ENCODE measurements around the gene PRCD. TPM values are rescaled to one million over a fixed set of nuclear protein-coding genes. Genes with fewer than 3 reads are reported as not detected.

PRCD gene
- total RNA-seq, 1 donor from 2014 or later: 1.9 TPM

- DNase-seq: no peak
These were observed 2.1 kb downstream of the PRCD start for GRCh38 chr17:76541739-76542454.

- DNase-seq: no peak
These were observed 2.7 kb downstream of the PRCD start for GRCh38 chr17:76542566-76542971.

DNA sequence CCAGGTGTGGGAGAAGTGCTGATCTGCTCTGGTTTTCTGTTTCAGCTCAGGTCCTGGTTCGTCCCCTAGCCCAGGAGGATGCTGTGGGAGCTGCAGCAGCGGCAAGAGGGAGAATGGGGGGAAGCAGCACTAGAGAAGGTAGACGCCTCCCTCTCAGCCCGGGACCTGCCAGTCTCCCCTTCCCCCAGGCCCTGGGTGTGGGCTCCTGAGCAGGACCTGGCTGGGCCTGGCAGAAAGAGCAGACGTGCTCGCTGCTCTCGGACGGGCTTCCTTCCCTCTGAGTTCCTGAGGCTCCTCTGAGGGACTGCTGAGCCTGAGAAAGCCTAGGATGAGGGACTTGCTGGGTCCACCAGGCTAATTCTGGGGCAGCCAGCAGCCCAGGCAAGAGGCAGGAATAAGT is 3.1 kb downstream of the PRCD start:
- no peak for DNase-seq

DNA sequence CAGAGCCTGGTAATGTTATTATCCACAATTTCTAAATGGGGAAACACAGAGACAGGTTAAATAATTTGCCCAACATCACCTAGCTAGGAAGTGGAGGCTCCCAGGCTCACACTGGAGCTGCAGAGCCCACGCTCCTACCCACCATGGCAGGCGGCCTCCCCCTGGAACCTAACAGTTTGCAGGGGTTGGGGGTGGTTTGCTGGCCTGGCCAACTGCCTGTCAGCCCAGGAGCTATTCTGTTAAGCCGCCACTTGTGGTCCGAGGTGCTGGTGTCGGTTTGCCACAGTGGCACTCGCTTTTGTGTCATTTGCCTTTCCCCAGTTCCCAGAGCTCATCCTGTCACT is 3.6 kb downstream of the PRCD start:
- DNase-seq: no peak

GRCh38 chr17:76543826-76544545 is 4.1 kb downstream of the PRCD start:
- peak; percentile 79 for DNase-seq

DNA sequence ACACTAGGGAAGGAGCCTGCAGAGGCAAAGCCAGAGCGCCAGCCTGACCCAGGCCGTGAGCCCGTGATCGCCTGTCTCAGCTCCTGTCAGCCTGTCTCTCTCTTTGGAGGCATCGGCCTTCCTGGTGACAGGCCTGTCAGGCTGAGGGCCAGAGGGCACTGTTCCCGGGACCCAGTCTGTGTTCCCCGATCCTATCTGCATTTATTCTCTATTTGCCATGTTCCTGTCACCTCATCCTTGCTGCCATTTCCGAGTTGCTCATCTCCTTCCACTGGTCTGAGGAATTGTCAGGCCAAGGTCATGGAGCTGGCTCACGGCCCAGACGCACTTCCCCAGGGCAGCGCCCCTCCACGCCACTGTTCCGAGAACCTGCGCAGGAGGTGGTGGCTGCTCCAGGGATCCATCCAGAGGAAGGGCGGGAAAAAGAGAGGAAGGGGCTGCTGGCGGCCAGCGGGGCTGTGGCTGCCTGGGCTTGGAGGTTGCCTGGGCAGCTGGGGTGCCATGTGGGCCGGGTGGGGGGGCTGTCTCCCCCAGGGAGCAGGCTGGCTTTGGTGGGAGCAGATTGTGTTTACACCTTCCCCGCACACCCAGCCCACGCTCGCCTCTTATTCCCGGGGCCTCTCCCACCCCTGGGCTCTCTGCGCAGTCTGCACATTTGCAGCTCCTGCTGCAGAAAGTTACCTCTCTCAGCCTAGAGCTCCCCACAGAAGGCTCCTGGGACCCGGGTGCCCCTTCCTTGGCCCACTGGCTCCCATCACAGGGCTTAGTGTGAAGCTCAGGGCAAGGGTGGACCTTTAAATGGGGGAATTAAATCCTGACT is 4.9 kb downstream of the PRCD start:
- DNase-seq: peak; percentile 53

DNA sequence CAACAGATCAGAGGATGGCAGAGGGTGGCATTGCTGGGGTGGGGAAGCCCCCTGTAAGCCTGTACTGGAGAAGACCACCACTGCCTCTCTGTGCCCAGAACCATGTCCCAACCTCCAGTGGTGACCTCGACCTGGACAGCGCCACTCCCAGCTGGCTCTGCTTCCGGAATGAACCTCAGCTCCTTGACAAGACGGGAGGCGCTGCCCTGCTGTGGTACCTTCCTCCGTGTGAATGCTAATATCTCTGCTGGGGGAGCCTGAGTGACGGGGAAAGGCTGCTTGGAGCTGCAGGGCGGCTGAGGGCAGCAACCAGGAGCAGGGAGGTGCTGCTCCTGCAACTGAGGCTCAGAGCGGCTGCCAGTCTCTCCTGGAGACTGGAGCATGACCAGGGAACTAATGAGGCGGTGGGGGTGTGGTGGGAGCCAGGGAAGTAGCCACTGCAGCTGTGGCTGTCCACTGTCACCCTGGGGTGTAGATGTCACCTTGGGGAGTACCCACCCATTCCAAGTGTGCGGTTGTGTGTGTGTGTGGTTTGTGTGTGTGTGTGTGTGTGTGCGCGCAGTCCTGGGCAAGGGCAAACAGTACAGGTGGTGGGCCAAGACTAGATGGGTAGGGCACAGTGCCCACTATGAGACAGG is 6.2 kb downstream of the PRCD start:
- DNase-seq: no peak

DNA sequence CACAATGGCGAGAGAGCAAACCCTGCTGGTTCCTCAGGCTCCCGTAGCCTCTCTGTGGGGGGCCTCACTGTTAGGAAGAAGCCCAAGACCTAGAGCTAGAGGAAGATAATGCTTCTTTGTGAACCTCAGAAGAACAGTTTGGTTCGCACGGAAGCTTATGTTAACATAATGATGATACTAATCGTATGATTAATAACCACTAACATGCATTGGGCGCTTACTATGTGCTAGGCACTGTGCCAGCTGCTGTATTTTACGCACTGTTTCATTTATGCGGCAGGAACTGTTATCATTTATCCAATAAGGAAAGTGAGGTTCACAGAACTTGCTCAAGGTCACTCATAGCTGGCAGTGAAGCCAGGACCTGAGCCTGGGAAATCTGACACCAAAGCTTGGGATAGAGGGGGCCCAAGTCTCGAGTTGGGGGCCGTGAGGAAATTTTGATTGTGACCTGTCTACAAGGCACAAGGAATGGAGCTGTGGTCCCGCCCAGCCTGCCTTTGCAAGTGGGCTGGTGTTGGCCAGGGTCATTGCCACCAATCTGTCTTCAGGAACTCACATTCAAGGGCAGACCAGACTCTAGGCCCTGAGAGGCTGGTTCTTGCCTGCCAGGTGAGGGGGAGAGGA is 6.8 kb downstream of the PRCD start:
- DNase-seq: no peak

DNA sequence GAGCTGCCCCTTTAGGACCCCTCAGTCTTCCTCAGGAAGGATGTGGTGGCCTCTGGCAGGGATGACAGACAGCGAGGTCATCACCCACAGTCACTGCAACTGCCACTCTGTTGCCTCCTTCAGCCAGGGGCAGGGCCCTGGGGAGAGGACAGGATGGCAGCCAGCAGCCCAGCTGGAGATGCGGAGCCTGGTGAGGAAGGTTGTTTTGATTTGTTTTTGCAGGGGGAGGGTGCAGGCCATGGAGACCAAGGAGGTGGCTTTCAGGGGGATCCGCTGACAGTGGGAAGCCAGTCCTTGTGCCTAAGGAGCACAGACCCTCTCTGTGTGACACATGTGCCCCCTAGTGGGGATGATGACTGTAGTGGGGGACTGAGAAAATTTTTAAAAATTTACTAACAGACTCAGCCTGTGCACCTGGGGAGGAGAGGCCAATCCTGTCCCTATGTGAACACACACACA is 7.4 kb downstream of the PRCD start:
- no peak for DNase-seq

GRCh38 chr17:76547642-76548202 is 7.9 kb downstream of the PRCD start:
- no peak for DNase-seq

DNA sequence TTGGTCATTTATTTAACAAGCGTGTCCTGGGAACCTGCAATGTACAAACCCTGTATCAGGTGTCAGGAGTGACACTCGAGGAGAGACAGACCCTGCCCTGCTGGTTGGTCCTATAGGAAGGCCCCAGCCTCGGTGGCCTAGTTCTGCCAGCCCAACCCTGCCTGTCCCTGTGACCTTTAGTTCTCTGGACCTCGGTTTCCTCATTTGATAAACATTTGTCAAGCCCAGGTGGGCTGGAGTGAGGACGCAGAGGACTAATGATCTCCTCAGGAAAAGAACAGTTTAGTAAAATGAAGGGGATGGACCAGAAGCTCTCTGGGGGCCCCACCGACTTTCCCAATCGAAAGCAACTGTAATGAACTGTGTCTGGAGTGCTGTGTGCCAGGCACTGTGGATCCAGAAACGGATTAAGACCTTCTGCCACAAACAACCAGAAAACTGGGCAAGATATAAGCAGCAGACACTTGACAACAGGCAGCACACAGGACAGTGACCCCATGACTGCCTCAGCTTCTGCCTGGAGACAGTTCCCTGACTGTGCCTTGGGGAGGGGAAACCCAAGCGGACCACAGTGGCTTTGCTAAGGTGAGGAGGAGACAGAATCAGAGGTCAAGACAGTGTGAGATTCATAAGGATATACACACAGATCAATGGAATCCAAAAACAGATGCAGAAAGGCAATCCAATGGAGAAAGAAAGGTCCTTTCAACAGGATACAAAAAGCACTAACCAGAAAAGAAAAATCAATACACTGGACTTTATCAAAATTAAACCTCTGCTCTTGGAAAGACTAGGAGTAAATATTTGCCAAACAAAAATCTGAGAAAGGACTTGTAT is 8.8 kb downstream of the PRCD start:
- DNase-seq: no peak

DNA sequence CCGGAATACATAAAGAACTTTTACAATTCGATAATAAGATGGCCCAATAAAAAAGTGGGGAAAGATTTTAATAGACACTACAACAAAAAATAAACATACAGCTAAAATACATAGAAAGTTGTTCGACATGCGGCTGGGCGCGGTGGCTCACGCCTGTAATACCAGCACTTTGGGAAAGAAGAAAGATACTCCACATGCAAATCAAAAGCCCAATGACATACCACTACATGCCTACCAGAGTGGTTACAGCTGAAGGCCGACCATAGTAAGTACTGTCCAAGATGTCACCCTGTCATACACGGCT is 9.3 kb downstream of the PRCD start:
- no peak for DNase-seq

DNA sequence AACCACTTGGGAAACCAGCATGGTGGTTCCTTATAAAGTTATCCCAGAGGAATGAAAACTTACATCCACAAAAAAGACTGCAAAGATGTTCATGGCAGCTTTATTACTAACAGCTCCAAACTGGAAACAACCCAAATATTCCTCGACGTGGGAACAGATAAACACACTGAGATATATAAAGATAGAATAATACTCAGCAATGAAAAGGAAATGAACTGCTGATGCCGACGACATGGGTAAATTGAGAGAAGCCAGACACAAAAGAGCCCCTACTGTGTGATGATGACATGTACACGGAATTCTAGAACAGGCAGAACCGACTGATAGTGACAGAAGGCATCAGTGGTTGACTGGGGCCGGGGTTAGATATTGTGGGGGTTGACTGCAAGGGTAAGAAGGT is 9.7 kb downstream of the PRCD start:
- no peak for DNase-seq

GRCh38 chr17:76550712-76551615 is 11.1 kb downstream of the PRCD start:
- DNase-seq: no peak

GRCh38 chr17:76551685-76552084 is 11.8 kb downstream of the PRCD start:
- DNase-seq: no peak

DNA sequence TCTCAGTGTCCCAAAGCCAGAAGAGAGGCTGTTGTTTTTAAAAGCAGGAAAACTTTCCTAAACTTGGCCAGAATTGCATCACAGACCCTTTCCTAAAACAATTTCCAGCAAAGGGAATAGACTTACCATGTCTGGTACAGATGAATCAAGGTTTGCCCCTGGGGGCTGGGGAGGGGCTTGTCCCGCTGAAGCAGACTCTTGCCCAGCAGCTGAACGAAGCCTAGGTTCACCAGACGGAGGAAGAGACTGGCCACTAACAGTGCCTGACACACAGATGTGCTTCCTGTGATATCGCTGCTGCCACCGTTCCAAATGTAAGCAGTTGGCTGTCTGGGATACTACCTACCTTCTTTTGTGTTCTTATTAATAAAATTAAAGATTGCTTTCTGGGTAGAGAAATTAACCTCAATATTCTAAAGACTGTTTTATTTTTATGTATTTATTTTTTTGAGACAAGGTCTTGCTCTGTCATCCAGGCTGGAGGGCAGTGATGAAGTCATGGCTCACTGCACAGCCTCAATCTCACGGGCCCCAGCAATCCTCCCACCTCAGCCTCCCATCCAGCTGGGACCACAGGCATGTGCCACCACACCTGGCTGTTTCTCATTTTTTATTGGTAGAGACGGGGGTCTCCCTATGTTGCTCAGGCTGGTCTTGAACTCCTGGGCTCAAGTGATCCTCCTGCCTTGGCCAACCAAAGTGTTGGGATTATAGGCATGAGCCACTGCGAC is 13.5 kb downstream of the PRCD start:
- DNase-seq: no peak

DNA sequence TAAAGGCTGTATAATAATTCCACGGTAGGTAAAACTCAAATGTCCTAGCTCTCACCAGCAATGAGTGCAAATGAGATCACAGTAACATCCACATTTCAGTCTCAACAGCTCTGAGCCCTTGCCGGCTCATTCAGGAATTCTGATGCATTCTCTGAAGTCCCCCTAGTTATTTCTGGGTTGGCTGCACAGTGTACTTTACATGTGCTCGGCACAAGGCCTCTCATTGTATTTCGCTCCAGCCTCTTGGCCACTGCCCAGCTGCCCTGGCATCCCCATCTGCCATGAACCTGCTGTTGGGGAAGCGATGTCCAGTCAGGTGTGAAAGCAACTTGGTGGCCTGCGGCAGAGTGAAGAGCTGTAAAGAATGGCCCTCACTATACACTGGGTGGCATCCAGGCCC is 14.3 kb downstream of the PRCD start:
- no peak for DNase-seq

DNA sequence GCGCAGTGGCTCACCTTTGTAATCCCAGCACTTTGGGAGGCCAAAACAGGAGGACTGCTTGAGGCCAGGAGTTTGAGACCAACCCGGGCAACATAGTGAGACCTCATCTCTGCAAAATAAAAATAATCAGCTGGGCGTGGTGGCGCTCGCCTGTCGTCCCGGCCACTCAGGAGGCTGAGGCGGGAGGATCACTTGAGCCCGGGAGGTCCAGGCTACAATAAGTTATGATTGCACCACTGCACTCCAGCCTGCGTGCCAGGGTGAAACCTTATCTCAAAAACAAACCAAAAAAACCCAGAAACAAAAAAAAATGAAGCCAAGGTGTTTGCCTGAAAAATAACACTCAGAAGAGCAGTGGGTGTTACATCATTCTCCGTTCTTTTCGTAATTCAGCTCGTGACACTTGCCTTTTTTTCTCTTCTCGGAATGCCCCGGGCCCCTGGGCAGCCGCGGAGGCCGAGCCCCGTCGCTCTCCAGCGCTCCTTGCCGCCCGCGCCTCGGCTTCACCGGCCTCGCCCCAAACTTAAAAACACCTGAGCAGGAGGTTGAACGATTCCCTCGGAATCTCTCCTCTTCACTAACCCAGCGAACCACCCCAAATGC is 17.0 kb downstream of the PRCD start:
- no peak for DNase-seq

Measured in occipital lobe (tissue), 2 donors.